HepG2 (cell line): ENCODE measurements around the gene STAT6. TPM values are rescaled to one million over a fixed set of nuclear protein-coding genes. Genes with fewer than 3 reads are reported as not detected.

Source experiments
- ATAC-seq: fragments of 200-7000 bp; cut with Tn5 transposase; 3 replicates; pipeline ENCODE4 v1.9.1; 2020; ENCODE audit warnings: mild to moderate bottlenecking, moderate library complexity
- BruUV-seq: library from RNA; stranded (reverse); fragments of 400-500 nt; replicated peaks from 2 replicates; lab custom pipeline; 2021; lab: Mats Ljungman, UMichigan
- CTCF ChIA-PET: fragments of 300-600 bp; formaldehyde crosslinking; extraction: SDS; loops from one replicate; lab custom pipeline; 2021; ENCODE audit warnings: low total read pairs, inconsistent platforms, low intra/inter-chr PET ratio; lab: Yijun Ruan, JAX
- POLR2A ChIA-PET: fragments of 350-600 bp; sonication (Branson Sonifier 250); formaldehyde crosslinking; loops from one replicate; lab custom pipeline; 2020; ENCODE audit warnings: antibody characterized with exemption, inconsistent platforms; lab: Yijun Ruan, JAX
- DNase-seq: peaks from one replicate; pipeline ENCODE4 v3.0.0-alpha.2; 2015; ENCODE audit warnings: low spot score
- FAIRE-seq: peaks from 3 replicates; lab custom pipeline; 2011; peaks lifted over from hg19 to GRCh38; lab: Jason Lieb, UNC
- H2AFZ ChIP-seq: one replicate; pipeline ENCODE4 v1.6.1; 2011; ENCODE audit warnings: low read length, inconsistent platforms
- H3K27ac ChIP-seq: fragments of 300-600 bp; 3 replicates; pipeline ENCODE4 v1.8.0; 2011; ENCODE audit warnings: mixed run types, mild to moderate bottlenecking, mixed read lengths, low read length, inconsistent platforms; ENCODE audit not compliant: insufficient read depth; ENCODE audit errors: extremely low read length
- H3K27me3 ChIP-seq, 2 experiments: fragments of 200-600 bp in 1 of 2; 2 replicates in 1 of 2; 3 replicates in 1 of 2; pipeline versions ENCODE4 v1.6.0 to v1.8.0; 2011; ENCODE audit warnings: low read length in 2 of 2, mild to moderate bottlenecking in 2 of 2, moderate library complexity in 2 of 2, inconsistent platforms in 1 of 2; ENCODE audit not compliant: insufficient read depth in 2 of 2, control insufficient read depth in 1 of 2
- H3K36me3 ChIP-seq, 2 experiments: fragments of 200-600 bp in 1 of 2; replicated peaks in 1 of 2; 2 replicates in 1 of 2; 3 replicates in 1 of 2; pipeline versions ENCODE4 v1.5.1 to v1.8.0; 2011; ENCODE audit warnings: low read length in 2 of 2, inconsistent platforms in 1 of 2; ENCODE audit not compliant: insufficient read depth in 2 of 2, control insufficient read depth in 1 of 2
- H3K4me1 ChIP-seq: 2 replicates; pipeline ENCODE4 v1.5.1; 2012; ENCODE audit warnings: low read length, inconsistent platforms; ENCODE audit not compliant: insufficient read depth
- H3K4me2 ChIP-seq: 2 replicates; pipeline ENCODE4 v1.6.0; 2011; ENCODE audit warnings: low read depth, low read length, inconsistent platforms
- H3K4me3 ChIP-seq, 3 experiments: fragments of 200-600 bp in 1 of 3; sonication (generic), shearing (Covaris generic) in 1 of 3; replicated peaks in 1 of 3; 2 replicates each; pipeline ENCODE4 v1.5.1; 2011 to 2016; ENCODE audit warnings: low read length in 3 of 3, inconsistent platforms in 2 of 3, low read depth in 2 of 3, mild to moderate bottlenecking in 2 of 3, control low read depth in 1 of 3, mixed read lengths in 1 of 3; ENCODE audit not compliant: insufficient read depth in 1 of 3
- H3K79me2 ChIP-seq: one replicate; pipeline ENCODE4 v1.6.1; 2011; ENCODE audit warnings: low read length, inconsistent platforms; ENCODE audit not compliant: insufficient read depth
- H3K9ac ChIP-seq: 2 replicates; pipeline ENCODE4 v1.6.0; 2011; ENCODE audit warnings: mild to moderate bottlenecking, low read depth, low read length, inconsistent platforms; ENCODE audit not compliant: insufficient read depth
- H3K9me3 ChIP-seq: 2 replicates; pipeline ENCODE4 v1.5.1; 2012; ENCODE audit warnings: mild to moderate bottlenecking, low read length
- H4K20me1 ChIP-seq: 2 replicates; pipeline ENCODE4 v1.6.0; 2011; ENCODE audit warnings: inconsistent platforms, mild to moderate bottlenecking, low read length, moderate library complexity; ENCODE audit not compliant: insufficient read depth
- ATF1 ChIP-seq: IDR thresholded peaks from 2 replicates; pipeline ENCODE4 v1.6.1; 2016; ENCODE audit warnings: mild to moderate bottlenecking, control low read depth
- BRD4 ChIP-seq: sonication (generic); formaldehyde crosslinking; IDR thresholded peaks from 2 replicates; pipeline ENCODE4 v1.4.0; 2020; ENCODE audit warnings: missing genetic modification reagents
- CREB1 ChIP-seq, 2 experiments: fragments of 450-650 bp in 1 of 2; IDR thresholded peaks; 2 replicates each; pipeline ENCODE4 v1.6.1; 2016 to 2017; ENCODE audit warnings: control low read depth in 1 of 2, mild to moderate bottlenecking in 1 of 2, missing compliant biosample characterization in 1 of 2, missing genetic modification characterization in 1 of 2
- FOXK1 ChIP-seq: sonication (generic); formaldehyde crosslinking; IDR thresholded peaks from 2 replicates; pipeline ENCODE4 v1.4.0; 2020; ENCODE audit warnings: low read depth, missing genetic modification reagents, borderline replicate concordance
- HHEX ChIP-seq: IDR thresholded peaks from 2 replicates; pipeline ENCODE4 v1.6.1; 2016; ENCODE audit warnings: control low read depth
- NFRKB ChIP-seq: fragments of 450-650 bp; IDR thresholded peaks from 2 replicates; pipeline ENCODE4 v1.6.1; 2017
- NFYC ChIP-seq: IDR thresholded peaks from 2 replicates; pipeline ENCODE4 v1.6.1; 2016; ENCODE audit warnings: missing genetic modification reagents, missing compliant biosample characterization
- SOX13 ChIP-seq, 3 experiments: fragments of 450-650 bp in 1 of 3; sonication (generic) in 1 of 3; formaldehyde crosslinking in 1 of 3; IDR thresholded peaks in 2 of 3; conservative IDR thresholded peaks in 1 of 3; 2 replicates each; pipeline versions ENCODE4 v1.5.0 to v1.6.1; 2016 to 2020; ENCODE audit warnings: antibody characterized with exemption in 1 of 3, mild to moderate bottlenecking in 1 of 3, missing compliant biosample characterization in 1 of 3, missing genetic modification reagents in 1 of 3, moderate library complexity in 1 of 3
- XRCC5 ChIP-seq: fragments of 200-400 bp; formaldehyde crosslinking; optimal IDR thresholded peaks from 2 replicates; pipeline ENCODE3; 2017; ENCODE audit warnings: mild to moderate bottlenecking, low read length
- ZMYM3 ChIP-seq: sonication (generic); formaldehyde crosslinking; IDR thresholded peaks from 2 replicates; pipeline ENCODE4 v1.5.1; 2020; ENCODE audit warnings: mild to moderate bottlenecking, missing genetic modification reagents
- ZNF10 ChIP-seq: sonication (generic); formaldehyde crosslinking; IDR thresholded peaks from 2 replicates; pipeline ENCODE4 v1.4.0; 2020; ENCODE audit warnings: mild to moderate bottlenecking, low read depth, missing genetic modification reagents, borderline replicate concordance
- ZNF790 ChIP-seq: sonication (generic); formaldehyde crosslinking; IDR thresholded peaks from 2 replicates; pipeline ENCODE4 v1.8.0; 2022; ENCODE audit warnings: missing genetic modification reagents, mild to moderate bottlenecking, borderline replicate concordance
- ZNF883 ChIP-seq: sonication (generic); formaldehyde crosslinking; IDR thresholded peaks from 2 replicates; pipeline ENCODE4 v1.5.1; 2020; ENCODE audit warnings: mild to moderate bottlenecking, missing genetic modification reagents; ENCODE audit errors: not compliant biosample characterization
- in situ Hi-C: cut with HindIII; loops from 2 replicates; pipeline ENCODE4 v1.10.0; 2017; ENCODE audit warnings: low pct_unique_long_range_greater_than_20kb; ENCODE audit not compliant: extremely low pct_ligation_motif_present
- intact Hi-C: fragments of 100-400 bp; cut with micrococcal nuclease; formaldehyde crosslinking; loops from one replicate; pipeline ENCODE4 v1.10.0; 2022; ENCODE audit not compliant: unreplicated experiment
- polyA plus RNA-seq, 8 experiments: library from polyadenylated mRNA; depleted of rRNA in 3 of 8; stranded (reverse) in 7 of 8; unstranded in 1 of 8; fragments of >200 nt; fragmentation: Illumina TruSeq in 4 of 8; extraction: Trizol in 4 of 8; gene quantifications; 2 replicates each; pipeline versions ENCODE4 v1.2.1 to v1.2.3, GENCODE V29; 2011 to 2016; ENCODE audit warnings: low read depth in 4 of 8, missing spikeins in 1 of 8, mixed read lengths in 1 of 8; ENCODE audit not compliant: insufficient read depth in 1 of 8
- total RNA-seq, 5 experiments: library from RNA; depleted of rRNA; stranded (reverse); fragments of >200 nt; fragmentation: Illumina TruSeq; extraction: Trizol; gene quantifications; 2 replicates each; pipeline ENCODE4 v1.2.3, GENCODE V29; 2016; ENCODE audit warnings: low read depth in 1 of 5

The STAT6 gene
- total and polyA plus RNA-seq, 2 of the 13 experiments (the other 11 are each of a cell fraction or from before 2014, with no cell fraction given) = 28.0 to 62.2 TPM

DNA sequence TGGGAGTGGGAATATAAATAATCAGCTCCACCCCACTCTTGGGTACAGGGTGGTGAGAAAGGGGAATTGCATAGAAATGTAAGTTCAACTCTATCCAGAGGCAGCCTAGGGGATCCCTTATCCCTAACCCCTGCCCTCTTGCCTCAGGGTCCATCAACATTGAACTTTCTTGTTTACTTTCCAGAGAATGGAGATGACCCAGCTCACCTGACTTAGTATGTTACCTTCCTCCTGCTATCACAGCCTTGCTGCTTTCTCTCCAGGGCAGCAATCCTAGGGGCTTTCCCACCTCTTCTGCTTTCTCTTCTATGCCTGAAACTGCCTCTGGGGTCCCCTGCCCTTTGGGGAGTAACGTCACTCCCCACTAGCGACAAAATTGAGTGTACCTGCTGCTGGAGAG is 19.8 kb upstream of the STAT6 start (continued):
- TF ChIP-seq FOXK1 (peak; percentile 68; the same call in 1 of the 2 replicates), SOX13 (IDR thresholded peaks at IDR 0.05) (0 out of 2 replicates have a peak, but pooled peaks have one; percentile 10), SOX13 (CRISPR knock-in tag; conservative IDR thresholded peaks at IDR 0.05 in 1 of 2, IDR thresholded peaks at IDR 0.05 in 1 of 2) (peak in 1 of 2 experiments; percentile 80; a peak in 2 of 4 replicates), CREB1 (IDR thresholded peaks at IDR 0.05) (no peak), CREB1 (CRISPR knock-in tag; IDR thresholded peaks at IDR 0.05) (0 out of 2 replicates have a peak, but pooled peaks have one; percentile 31), XRCC5 (peak; percentile 74), ZMYM3 (CRISPR knock-in tag) (peak; percentile 23; the same call in 1 of the 2 replicates), ZNF790 (CRISPR knock-in tag) (no peak)

DNA sequence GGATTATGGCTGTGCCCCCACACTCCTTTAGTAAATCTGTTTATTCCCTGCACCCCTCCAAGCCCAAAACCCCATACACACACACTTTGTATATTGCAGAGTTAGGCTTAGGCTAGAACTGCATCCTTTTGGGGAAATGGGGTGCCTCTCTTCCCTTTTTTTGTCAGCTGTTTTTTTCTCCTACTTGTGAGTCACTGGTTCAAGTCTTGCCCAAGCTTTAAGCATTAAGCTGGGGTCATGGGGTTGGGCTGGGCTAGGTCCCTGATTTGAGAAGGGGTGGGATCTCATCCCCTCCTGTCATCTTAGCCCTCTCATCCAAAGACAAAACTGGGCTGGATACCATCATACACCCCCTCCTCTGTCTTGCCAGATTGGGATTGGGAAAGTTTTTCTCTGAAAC is 18.7 kb upstream of the STAT6 start:
- ChIA-PET CTCF (no interaction called here), POLR2A (interaction anchor here (0.6 to 16.0 kb wide), 9 partner anchors 7 to 114 kb away, joined by 3 to 827 read pairs (median 41); partner anchors contain the start of genes LRP1-AS, NAB2, STAT6 and TAC3)
- in situ Hi-C loops = loop anchor here (5.0 kb wide), 1 partner anchor 47 kb away; no protein-coding TSS in a partner anchor
- no peaks in the 10 kb centered on the region for H3K9me3 ChIP-seq
- no peak for DNase-seq
- H3K27ac ChIP-seq = peak overlapping the region; percentile 40
- H3K4me2 ChIP-seq = peak overlapping the region; percentile 94
- no peaks in the 10 kb centered on the region; a peak in 1 of 5 replicates for H3K27me3 ChIP-seq
- TSS peak; percentile 36 for BruUV-seq
- H3K36me3 ChIP-seq = peaks cover 2 to 3% of the 10 kb centered on the region in 2 experiments; a peak in 2 of 5 replicates
- TF ChIP-seq NFYC (CRISPR knock-in tag) = no peak
- no peak for TF ChIP-seq ZNF10 (CRISPR knock-in tag)
- TF ChIP-seq BRD4 (CRISPR knock-in tag) = no peak
- no peak for TF ChIP-seq ZNF883 (CRISPR knock-in tag)
- TF ChIP-seq HHEX (CRISPR knock-in tag) = no peak
- no peak for TF ChIP-seq NFRKB
- TF ChIP-seq ATF1 = no peak
- intact Hi-C loops = loop anchor here (1.0 kb wide), 1 partner anchor 99 kb away; the partner anchor contains the start of gene SHMT2
- peaks cover 57% of the 10 kb centered on the region for H3K79me2 ChIP-seq
- H4K20me1 ChIP-seq = peaks cover 30% of the 10 kb centered on the region
- peak overlapping the region; percentile 87 to 96 (median 88) for H3K4me3 ChIP-seq
- FAIRE-seq = no peak
- H3K4me1 ChIP-seq = peaks cover 63% of the 10 kb centered on the region
- H2AFZ ChIP-seq = no peak overlapping the region
- ATAC-seq = no peak
- H3K9ac ChIP-seq = peak overlapping the region; percentile 76
